Measurements from ENCODE around the gene PTPRJ.
"Not testable (repeated sequence)": the region's sequence is repeated elsewhere in the genome, so short reads cannot be mapped to it uniquely, and the experiment has no call there.

Gene PTPRJ

DNA sequence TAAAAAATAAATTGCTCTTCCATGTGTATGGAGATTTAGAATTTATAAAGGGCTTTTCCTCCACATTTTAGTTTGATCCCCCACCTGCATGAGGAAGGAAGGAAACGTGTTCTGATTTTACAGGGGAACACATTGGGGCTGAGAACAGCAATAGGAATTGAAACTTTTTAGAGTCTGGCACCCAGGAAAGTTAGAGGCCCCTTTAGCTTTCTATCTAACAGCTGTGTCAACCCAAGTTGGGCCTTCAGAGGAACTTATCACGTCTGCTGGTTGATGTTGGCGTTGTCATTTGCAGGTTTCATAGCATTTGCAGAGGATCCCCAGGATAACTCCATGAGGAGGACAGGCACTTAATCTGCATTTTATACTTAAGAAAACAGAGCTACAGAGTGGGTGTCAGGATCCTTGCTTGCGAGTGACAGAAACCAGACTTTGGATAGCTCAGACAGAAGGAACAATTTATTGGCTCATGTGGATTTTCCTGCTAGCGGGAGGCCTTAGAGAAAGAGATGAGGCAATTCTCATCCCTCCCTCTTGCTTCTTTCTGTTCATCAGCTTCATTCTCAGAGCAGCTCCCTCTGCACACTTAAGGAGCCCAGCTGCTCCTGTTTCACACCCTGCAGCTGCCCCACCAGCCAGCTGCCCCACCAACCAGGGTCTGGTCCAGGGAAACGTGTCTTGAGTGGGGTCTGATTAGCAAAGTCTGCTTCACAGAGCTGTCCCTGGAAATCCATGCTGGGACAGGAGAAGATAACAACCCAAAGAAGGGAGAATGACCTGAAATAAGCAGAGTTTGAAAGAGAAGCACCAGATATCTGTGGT, 143.8 kb downstream of the PTPRJ start:
- DNase-seq, result no peak

DNA sequence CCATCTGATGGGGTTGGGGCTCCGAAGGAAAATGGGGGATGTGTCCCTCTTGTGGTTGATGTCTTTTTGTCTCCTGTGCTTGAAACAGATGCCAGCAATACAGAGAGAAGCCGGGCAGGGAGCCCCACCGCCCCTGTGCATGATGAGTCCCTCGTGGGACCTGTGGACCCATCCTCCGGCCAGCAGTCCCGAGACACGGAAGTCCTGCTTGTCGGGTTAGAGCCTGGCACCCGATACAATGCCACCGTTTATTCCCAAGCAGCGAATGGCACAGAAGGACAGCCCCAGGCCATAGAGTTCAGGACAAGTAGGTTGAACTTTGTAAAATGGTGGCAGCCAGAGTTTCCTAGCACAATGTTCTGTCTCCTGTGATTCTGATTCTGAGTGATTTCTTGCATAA, 144.5 kb downstream of the PTPRJ start:
- no peak for DNase-seq

- no peak for DNase-seq
Measured at GRCh38 chr11:48125866-48126265, 145.5 kb downstream of the PTPRJ start.

GRCh38 chr11:48127521-48128183, 147.3 kb downstream of the PTPRJ start:
- no peak for DNase-seq

DNA sequence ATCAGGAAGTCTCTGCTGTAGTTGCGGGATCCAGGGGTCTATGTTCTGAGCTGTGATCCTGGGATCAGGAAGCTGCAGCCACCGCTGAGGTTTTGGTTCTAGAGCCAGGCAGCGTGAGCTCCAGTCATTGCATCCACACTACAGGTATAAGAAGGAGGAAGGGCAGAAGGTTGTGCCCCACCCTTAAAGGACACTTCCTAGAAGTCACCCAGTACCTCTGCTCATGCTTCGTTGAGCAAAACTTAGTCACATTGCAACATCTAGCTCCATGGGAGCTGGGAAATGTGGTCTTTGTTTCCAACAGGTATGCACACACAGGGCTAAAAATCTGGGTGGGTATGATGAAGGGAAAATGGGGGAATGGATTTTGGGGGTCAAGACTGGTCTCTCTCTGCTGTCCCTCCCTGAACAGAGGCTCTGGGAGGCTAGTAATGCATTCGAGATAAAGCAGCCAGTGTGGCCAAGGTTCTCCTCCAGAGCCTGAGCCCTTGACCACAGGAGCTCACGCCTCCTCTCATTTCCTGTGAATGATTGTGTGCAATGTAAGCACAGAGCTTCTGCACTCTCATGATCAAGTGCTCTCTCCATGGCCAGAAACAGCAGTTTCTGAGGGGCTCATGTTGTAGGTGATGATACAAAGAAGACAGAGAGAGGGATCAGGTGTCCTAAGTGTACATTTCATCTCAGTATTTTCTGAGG, 149.5 kb downstream of the PTPRJ start:
- DNase-seq, result no peak

GRCh38 chr11:48134221-48134922, 154.0 kb downstream of the PTPRJ start:
- no peak for DNase-seq

- DNase-seq, result no peak
Measured at GRCh38 chr11:48138222-48138621, 157.9 kb downstream of the PTPRJ start.

DNA sequence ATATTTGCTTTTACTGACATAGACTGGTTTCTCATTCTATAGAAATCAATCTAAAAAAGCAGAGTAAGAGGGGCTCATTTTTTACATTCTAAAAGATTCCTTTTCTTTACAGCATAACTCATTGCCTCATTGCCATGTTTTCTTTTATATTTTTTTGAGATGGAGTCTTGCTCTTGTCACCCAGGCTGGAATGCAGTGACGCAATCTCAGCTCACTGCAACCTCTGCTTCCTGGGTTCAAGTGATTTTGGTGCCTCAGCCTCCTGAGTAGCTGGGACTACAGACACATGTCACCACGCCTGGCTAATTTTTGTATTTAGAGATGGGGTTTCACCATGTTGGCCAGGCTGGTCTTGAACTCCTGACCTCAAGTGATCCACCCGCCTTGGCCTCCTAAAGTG, 159.5 kb downstream of the PTPRJ start:
- not testable (repeated sequence) for DNase-seq

GRCh38 chr11:48141475-48142122, 161.2 kb downstream of the PTPRJ start:
- no peak for DNase-seq

GRCh38 chr11:48142889-48143288, 162.5 kb downstream of the PTPRJ start:
- no peak for DNase-seq

DNA sequence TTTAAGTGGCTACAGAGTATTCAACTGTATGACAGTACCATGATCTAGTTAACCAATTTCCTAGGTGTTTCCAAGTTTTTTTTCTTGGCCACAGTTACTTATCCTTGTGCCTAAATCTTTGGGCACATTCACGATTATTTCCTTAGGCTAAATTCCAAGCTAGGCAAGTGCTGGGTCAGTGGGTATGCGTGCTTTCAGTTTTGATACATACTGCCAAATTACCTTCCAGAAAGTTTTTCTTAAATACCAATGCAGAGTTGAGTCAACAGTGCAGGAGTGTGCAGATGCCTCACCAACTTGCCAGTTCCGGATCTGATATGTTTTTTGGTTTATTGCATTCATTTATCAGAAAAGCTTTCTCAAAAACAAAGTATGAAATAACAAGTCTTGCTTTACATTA, 168.4 kb downstream of the PTPRJ start:
- no peak for DNase-seq

DNA sequence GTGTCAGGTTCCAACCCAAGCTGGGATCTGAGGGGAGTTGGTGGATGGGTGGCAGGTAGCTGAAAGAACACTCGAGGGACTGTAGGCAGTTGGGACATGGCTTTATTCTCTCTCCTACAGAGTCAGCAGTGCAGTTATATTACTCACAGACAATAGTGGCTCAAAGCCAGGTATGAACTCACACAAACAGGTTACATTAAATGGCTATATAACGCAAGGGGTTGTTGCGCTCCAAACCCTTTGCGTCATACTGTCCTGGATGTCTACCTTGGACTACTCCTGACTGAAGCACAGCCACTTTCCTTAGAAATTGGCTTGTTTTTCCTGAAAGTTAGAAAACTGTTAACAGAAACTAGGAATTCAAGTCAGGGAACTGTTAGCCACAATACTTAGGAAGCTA, 169.9 kb downstream of the PTPRJ start:
- DNase-seq, result no peak

DNA sequence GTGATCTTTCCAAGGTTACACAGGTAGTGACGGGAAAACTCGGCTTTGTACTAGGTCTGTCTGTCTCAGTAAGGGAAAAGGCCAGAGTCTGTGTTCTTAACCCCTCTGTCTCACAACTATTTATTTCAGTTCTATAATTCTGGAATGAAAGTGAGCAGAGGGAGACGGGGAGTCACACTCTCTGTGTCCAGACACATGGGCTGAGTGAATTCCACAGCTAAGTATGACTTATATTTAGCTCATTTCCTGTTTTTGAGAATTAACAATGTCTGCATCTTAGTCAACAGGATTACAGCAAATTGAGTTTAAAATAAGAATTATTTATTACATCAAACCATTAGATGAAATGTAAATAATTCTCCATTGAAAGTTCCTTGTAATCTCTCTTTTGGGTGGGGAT, 173.8 kb downstream of the PTPRJ start:
- no peak for DNase-seq

DNA sequence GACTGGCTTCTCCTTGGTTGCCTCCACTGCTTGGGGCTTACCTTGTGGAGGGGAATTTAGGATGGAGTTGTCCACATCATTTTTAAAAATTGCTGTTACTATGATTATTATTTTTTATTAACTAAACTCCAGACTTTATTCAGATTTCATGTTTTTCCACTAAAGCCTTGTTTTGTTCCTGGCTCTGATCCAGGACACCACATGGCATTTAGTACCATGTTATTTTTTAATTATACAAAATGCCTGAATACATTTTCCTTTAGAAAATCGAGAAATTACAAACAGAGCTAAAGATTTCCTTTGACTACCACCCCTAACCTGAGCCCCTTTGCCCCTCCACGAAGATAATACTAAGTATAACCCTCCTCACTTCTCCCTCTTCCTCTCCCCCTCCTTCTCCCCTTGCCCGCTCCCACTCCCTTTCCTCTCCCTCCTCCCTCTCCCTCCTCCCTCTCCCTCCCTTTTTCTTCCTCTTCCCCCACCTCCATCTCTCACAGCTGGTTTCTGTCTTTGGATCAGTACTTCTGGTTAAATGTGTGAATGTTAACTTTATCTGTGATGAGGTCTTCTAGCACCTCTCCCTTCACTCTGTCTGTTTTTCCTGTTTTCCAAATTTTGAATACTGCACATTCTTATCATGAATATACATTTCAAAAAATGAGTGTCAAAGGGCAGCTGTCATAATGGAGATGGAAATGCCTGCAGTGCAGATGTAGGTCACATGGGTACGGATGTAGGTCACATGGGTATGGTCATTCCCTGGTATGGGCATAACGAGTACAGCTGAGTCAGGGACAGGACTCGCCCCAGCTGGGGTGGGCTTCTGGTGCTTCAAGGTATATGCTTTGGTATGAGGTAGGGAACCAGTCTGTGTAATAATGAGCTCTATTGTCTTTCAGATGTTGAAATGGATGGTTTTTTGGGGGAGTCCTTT, 181.9 kb downstream of the PTPRJ start:
- no peak for DNase-seq

DNA sequence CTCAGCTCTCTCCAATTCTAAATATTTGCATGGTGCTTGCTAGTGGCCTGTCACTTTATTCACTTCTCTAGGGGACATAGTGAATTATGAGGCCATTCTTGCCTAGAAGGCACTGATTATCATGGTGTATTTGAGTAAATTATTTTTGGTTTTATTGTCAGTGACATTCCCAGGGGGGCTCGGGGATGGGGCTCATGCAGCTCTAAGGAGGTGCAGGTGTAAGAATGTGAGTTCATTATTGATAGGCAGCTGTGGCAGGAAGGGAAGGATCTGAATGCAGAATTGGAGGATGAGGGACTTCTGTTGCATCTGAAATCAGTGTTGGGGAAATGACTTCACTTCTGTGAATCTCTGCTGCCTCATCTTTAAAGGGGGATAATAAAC, 182.5 kb downstream of the PTPRJ start:
- DNase-seq, result no peak

GRCh38 chr11:48163360-48164100, 183.2 kb downstream of the PTPRJ start:
- no peak for DNase-seq

DNA sequence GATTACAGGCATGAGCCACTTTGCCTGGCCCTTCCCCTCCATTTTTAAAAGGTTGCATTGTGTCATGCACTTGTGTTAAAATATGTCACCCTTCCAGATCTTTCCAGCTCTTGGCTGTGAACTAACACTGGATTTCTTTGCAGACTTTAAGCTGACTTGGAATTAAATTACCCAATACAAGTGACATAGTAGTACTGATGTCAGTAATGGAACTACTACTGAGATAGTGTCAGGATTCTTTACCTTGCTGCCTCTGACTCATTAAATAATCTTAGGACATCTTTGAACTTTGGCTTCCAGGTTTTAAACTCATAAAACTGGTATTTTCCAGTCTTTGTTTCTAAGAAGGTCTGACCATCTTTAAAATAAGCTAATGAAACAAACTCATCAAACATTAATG, 184.5 kb downstream of the PTPRJ start:
- no peak for DNase-seq

DNA sequence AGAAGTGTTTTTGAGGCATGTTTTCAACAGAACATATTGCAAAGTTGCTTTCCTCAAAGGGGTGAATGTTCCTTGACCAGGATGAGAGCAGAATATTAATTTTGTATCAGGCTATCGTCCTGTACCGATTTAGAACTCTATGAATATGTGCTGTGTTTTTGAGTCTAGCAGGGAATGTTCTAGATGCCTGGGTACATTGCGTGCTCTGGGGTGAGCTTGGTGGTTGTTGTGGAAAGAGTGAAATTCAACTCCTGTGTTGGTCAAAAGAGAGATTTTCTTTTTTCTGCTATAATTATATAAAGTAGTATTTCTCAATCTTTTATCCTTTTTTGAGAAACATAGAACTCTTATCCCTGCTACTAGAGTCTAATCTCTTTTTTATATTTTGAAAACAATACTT, 185.1 kb downstream of the PTPRJ start:
- DNase-seq, result no peak

GRCh38 chr11:48167380-48167779, 187.0 kb downstream of the PTPRJ start:
- DNase-seq, result no peak

GRCh38 chr11:48168815-48169214, 188.5 kb downstream of the PTPRJ start:
- DNase-seq, result no peak

DNA sequence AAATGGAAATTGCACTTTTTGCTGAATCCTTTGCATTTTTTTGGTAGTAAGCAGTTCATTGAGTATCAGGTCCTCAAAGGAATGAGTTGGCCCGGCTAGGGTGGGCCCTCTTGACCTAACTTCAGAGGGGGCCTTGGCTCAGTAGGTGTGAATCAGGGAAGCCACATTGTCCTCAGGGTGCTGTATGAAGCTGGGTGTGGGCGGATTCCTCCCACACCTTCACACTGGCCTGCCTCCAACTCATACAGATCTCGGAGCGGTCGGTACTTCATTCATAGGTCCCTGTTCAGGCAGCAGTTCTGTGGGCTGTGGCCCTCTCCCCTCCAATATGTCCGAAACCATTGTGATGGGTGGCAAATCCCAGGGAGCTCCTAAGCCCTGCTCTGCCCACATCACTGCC, 188.9 kb downstream of the PTPRJ start:
- no peak for DNase-seq

Data from SIG-M5 (cell line).